HEK293 (cell line): ENCODE measurements around the gene RHOBTB3.

Experiments used
- FEZF1 ChIP-seq: fragments of 450-650 bp; formaldehyde crosslinking; IDR thresholded peaks from 2 replicates; pipeline ENCODE4 v1.5.1; 2016; ENCODE audit warnings: missing biosample characterization, missing genetic modification characterization
- PATZ1 ChIP-seq: fragments of 450-650 bp; formaldehyde crosslinking; IDR thresholded peaks from 2 replicates; pipeline ENCODE4 v1.5.1; 2016; ENCODE audit warnings: missing biosample characterization, missing genetic modification characterization
- REPIN1 ChIP-seq: fragments of 450-650 bp; formaldehyde crosslinking; IDR thresholded peaks from 2 replicates; pipeline ENCODE4 v1.5.1; 2017; ENCODE audit warnings: missing biosample characterization, missing genetic modification characterization, low read depth
- ZNF274 ChIP-seq, 2 experiments: fragments of 200-500 bp in 1 of 2; fragments of 450-650 bp in 1 of 2; sonication (Bioruptor generic) in 1 of 2; formaldehyde crosslinking in 1 of 2; IDR thresholded peaks; 2 replicates each; pipeline versions ENCODE4 v1.5.1 to v1.6.1; 2014 to 2016; ENCODE audit warnings: borderline replicate concordance in 1 of 2, inconsistent platforms in 1 of 2, low read length in 1 of 2, missing biosample characterization in 1 of 2, missing genetic modification characterization in 1 of 2

DNA sequence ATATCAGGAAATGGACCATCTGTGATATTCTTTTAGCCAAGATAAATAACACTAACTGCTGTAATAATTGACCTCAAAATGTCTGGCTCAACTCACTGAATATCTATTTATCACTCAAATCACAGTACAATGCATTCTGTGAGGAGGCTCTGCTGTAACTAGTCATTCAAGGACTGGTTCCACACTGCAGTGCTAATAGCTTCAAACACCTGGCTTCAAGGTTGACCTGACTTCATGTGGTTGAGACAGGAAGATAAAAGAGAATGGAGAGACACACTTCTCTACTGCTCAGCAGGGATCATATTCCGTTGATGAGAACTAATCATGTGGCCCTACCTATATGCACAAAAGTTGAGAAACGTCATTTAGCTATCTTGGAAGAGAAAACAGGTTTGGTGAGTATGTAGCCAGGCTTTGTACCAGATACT lies 3.4 kb upstream of the RHOBTB3 start:
- TF ChIP-seq FEZF1 (tag by site-specific recombination) (no peak), PATZ1 (tag by site-specific recombination) (no peak), ZNF274 (IDR thresholded peaks at IDR 0.05; ENCODE audit: low read length) (no peak), ZNF274 (tag by site-specific recombination; IDR thresholded peaks at IDR 0.05; ENCODE audit: borderline replicate concordance) (no peak), REPIN1 (tag by site-specific recombination) (no peak)
